Motor neuron (in vitro differentiated cells): Measurements from ENCODE around the gene ARHGEF25. TPM values are rescaled to one million over a fixed set of nuclear protein-coding genes. Genes with fewer than 3 reads are reported as not detected.
"Not testable (repeated sequence)": the region's sequence is repeated elsewhere in the genome, so short reads cannot be mapped to it uniquely, and the experiment has no call there.

Experiments used
- ATAC-seq, 8 experiments: fragments of 200-7000 bp; cut with Tn5 transposase; replicated peaks in 6 of 8; 2 replicates each; pipeline ENCODE4 v1.8.0; 2021; ENCODE audit warnings: mild to moderate bottlenecking in 8 of 8, moderate library complexity in 8 of 8
- H3K27ac ChIP-seq, 2 donors: fragments of 250-450 bp; sonication (Bioruptor Pico); 2 replicates each; pipeline ENCODE4 v1.9.0; 2021; ENCODE audit warnings: antibody characterized with exemption in 2 of 2, mild to moderate bottlenecking in 2 of 2, moderate library complexity in 1 of 2
- H3K4me1 ChIP-seq, 2 donors: fragments of 250-450 bp; sonication (Bioruptor Pico); replicated peaks in 1 of 2; 2 replicates each; pipeline ENCODE4 v1.6.1; 2021; ENCODE audit warnings: antibody characterized with exemption in 2 of 2, mild to moderate bottlenecking in 2 of 2, moderate library complexity in 1 of 2
- H3K4me3 ChIP-seq, 5 donors: fragments of 250-450 bp; sonication (Bioruptor Pico); 2 replicates each; pipeline ENCODE4 v1.9.0; 2021; ENCODE audit warnings: antibody characterized with exemption in 5 of 5, mild to moderate bottlenecking in 5 of 5, moderate library complexity in 4 of 5
- WGBS, 10 experiments: fragments of 450-650 bp; shearing (Covaris generic); methylation state at CpG; one replicate each; pipeline ENCODE4 v1.0.0; 2022; 5-methylcytosine and 5-hydroxymethylcytosine counted together
- in situ Hi-C, 9 experiments: fragments of 400-800 bp; cut with MboI; loops; one replicate each; pipeline ENCODE4 v1.15.0; 2021; ENCODE audit warnings: low sequenced_read_pairs in 9 of 9, low pct_unique_long_range_greater_than_20kb in 2 of 9; ENCODE audit not compliant: unreplicated experiment in 9 of 9
- total RNA-seq, 8 experiments: library from RNA; unstranded; fragments of 300-600 nt; gene quantifications; 2 replicates each; pipeline versions ENCODE4 v1.2.3 to v1.2.4, GENCODE V29; 2022

The ARHGEF25 gene
- total RNA-seq, 8 experiments from 2014 or later = 16.1 to 28.5 (median 17.9) TPM

DNA sequence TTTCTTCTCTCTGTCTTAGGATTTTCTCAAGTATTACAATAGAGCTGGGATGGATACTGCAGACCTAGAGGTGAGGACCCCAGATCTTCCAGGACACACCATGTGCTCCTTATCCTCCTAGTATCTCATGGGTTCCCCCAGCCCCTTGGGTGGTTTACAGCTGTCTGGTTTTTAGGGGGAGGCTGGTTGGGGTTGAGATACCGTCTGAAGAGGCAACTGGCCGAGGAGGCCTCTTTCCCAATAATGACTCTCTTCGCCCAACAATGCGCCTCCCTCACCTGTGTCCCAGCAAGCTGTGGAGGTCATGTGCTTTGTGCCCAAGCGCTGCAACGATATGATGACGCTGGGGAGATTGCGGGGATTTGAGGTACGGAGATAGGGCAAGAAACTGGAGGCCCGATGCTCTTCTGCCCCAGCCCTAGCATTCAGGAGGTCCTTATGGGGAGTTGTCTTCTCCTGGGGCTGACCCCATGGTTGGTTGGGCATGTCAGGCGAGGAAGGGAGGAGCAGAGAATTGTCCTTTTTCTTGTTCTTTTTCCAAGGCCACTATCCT is 3.8 kb downstream of the ARHGEF25 start:
- ATAC-seq = no peak
- Histone ChIP-seq H3K27ac (no peak overlapping the region), H3K4me1 (peaks cover 22 to 25% of the 10 kb centered on the region in 2 donors), H3K4me3 (no peak overlapping the region)
- 85 to 100% (median 90%) methylated on average over 1 to 7 of the region's 11 CpGs; no CpG with 5 or more reads in 6 of the 10 experiments for WGBS, 10 experiments
- in situ Hi-C loops = no loop called here

DNA sequence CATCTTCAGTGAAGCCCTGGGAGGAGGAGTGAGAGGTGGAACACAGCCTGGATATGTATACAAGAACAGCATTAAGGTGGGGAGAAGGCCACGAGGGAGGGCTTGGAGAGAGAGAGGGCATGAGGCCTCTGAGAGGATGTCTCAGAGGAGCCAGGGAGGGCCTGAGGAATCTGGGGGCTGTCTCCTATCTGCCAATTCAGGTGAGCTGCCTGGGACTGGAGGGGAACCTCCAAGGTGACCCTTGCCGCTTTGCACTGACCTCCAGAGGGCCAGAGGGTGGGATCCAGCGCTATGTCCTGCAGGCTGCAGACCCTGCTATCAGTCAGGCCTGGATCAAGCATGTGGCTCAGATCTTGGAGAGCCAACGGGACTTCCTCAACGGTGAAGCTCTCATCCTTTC is 4.4 kb downstream of the ARHGEF25 start:
- no peak overlapping the region for H3K4me3 ChIP-seq
- in situ Hi-C loops = no loop called here
- peaks cover 16 to 19% of the 10 kb centered on the region in 2 donors for H3K4me1 ChIP-seq
- ATAC-seq = no peak
- H3K27ac ChIP-seq = no peak overlapping the region
- 58 to 100% (median 96%) methylated on average over 1 to 4 of the region's 5 CpGs; no CpG with 5 or more reads in 6 of the 10 experiments for WGBS, 10 experiments

DNA sequence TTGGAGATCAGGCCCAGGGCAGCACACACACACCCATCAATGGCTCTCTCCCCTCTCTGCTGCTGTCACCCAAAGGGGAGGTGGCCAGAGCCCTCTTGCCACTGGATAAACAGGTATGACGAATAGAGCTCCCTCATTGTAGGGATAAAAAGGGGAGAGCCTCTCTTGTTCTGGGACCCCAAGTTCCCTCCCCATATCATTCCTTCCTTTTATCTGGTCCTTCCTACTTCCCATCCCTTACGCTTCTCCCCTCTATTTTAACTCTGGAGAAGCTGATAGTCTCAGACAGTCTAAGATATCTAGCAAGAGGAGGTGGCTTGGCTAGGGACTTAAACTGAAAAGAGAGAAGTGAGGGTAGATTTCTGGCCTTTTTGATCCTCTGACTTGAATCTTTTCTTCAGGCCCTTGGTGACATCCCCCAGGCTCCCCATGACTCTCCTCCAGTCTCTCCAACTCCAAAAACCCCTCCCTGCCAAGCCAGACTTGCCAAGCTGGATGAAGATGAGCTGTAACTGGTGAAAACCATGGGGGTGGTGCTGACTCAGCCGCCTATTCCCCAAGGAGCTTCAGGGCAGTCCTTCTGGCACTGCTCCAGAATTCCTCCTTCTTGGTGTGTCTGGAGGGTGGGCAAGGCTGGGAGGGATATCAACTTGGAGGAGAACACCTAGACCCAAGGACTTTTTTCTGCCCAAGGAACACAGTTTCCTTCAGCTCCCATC is 5.3 kb downstream of the ARHGEF25 start:
- ATAC-seq = peak in 1 of 8 experiments; percentile 7
- H3K27ac ChIP-seq = no peak overlapping the region
- peaks cover 12 to 22% of the 10 kb centered on the region in 2 donors for H3K4me1 ChIP-seq
- WGBS, 10 experiments = 58 to 100% (median 96%) methylated on average over 1 to 2 of the region's 3 CpGs; no CpG with 5 or more reads in 4 of the 10 experiments
- in situ Hi-C loops = no loop called here
- no peak overlapping the region for H3K4me3 ChIP-seq

DNA sequence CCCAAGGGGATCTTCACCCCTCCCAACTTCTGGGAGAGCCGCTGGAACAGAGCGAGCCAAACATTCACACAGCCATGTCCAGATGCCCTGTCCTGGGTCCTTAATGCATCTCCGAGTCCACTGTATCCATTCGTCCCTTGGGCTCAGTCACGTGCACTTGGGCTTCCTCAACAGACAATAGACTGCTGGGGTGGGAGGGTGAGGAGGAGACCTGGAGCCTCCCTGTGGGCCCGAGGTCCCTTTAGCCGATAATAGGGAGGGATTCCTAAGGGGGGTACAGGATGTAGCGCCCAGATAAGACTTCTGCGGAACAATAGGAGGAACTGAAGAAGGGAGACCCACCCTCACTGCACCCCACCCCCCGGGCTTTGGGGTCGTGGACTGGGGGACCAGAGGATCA is 6.7 kb downstream of the ARHGEF25 start:
- Histone ChIP-seq H3K4me3 (no peak overlapping the region), H3K27ac (no peak overlapping the region), H3K4me1 (peaks cover 0 to 15% of the 10 kb centered on the region in 2 donors)
- no peak for ATAC-seq
- WGBS, 10 experiments = 37 to 76% (median 47%) methylated on average over 2 to 5 of the region's 11 CpGs; no CpG with 5 or more reads in 7 of the 10 experiments
- in situ Hi-C loops = no loop called here

DNA sequence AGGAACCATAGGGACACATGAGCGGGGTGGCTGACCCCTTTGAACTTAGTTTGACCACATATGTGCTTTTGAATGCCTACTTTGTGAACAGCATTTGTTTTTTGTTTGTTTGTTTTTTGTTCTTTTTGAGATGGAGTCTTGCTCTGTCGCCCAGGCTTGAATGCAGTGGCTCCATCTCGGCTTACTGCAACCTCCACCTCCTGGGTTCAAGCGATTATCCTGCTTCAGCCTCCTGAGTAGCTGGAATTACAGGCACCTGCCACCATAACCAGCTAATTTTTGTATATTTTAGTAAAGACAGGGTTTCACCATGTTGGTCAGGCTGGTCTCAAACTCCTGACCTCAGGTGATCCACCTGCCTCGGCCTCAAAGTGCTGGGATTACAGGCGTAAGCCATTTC is 7.2 kb downstream of the ARHGEF25 start:
- H3K4me3 ChIP-seq, in situ Hi-C loops, ATAC-seq, H3K27ac ChIP-seq: not testable (repeated sequence)
- peaks cover 0 to 15% of the 10 kb centered on the region in 2 donors for H3K4me1 ChIP-seq
- WGBS, 10 experiments = 72 to 100% (median 89%) methylated on average over 1 to 6 of the region's 6 CpGs; no CpG with 5 or more reads in 3 of the 10 experiments

DNA sequence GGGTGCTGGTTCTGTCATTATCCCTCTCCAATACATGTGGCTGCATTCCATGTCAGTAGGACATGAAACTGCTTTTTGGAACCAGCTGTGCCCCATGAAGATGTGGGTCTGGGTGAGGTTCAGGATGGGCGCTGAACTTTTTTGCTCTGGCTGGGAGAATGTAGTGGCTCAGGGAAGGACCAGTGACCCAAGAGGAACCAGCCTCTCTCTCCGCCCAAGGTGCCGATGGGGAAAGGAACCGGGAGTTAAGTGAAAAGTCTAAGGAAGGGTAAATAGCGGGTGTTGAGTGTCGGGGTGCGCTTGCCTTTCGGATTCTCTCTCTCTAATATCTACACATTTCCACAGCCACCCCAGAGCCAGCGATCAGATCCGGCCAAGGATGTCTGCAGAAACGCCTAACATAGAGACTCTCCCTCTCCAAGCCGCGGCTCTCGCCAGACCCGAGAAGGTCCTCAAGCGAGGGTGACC is 7.8 kb downstream of the ARHGEF25 start:
- Histone ChIP-seq H3K4me1 (peaks cover 0 to 15% of the 10 kb centered on the region in 2 donors), H3K4me3 (no peak overlapping the region), H3K27ac (no peak overlapping the region)
- no peak for ATAC-seq
- 38 to 97% (median 65%) methylated on average over 2 to 16 of the region's 16 CpGs; no CpG with 5 or more reads in 5 of the 10 experiments for WGBS, 10 experiments
- in situ Hi-C loops = no loop called here

DNA sequence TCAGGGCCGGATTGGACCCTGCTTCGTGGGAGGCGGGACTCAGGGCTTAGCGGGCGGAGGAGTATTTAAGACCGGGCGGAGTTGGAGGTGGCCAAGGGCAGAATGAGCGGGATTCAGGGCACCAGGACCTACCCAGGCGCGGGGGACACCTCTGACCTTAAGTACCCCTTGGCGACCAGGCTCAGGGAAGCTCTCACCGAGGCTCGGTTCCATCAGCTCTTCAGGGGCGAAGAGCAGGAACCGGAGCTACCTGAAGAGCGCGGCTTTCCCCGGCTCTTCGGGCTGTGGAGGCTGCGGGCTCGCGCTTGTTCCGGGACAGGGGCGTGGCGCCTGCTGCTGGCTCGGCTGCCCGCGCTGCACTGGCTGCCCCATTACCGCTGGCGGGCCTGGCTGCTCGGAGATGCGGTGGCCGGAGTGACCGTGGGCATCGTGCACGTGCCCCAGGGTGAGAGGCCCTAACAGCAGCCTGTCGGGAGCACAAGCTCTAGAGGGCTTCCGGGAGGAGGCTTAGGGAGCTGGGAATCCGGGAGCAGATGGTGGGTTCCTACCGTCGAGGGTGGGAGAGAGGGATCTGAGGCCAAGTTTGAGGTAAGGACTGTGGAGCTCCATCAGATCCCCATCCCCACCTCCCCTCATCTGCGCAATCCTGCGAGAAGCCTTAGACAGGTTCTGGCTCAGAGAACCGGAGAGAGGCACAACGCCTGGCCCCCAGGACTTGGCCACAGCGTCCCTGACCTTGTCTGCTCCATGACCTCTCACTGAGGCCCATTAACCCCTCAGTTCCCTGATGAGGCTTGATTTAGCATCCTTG is 8.4 kb downstream of the ARHGEF25 start:
- peak in 3 of 8 experiments; percentile 8 to 25 (median 20) for ATAC-seq
- in situ Hi-C loops = no loop called here

DNA sequence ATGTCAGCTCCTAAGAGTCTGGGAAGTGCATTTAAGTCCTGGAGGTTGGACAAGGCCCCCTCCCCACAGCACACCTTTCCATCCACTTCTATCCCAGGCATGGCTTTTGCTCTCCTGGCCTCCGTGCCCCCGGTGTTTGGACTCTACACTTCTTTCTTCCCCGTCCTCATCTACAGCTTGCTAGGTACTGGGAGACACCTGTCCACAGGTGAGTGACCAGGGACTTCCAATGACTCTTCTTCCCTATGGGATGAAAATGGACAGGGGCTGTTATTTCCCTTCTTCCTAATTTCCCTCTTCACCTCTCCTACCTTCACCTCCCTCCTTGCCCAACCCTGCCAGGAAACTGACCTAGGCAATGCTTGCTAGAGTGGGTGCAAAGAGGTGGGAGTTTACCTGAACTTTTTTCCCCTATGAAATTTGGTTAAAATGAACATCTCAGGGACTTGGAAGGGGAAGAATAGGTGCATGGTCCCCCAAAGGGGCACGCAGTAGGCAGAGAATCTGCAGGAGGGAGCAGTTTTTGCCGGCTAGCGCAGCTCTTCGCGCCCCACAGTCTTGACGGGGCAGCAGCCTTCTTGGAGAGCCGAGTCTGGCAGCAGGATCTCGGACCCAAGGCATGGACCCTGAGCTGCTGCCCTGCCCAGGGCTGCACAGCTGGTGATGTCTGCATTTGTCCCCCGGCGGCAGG is 9.2 kb downstream of the ARHGEF25 start:
- WGBS, 10 experiments = 20 to 80% (median 37%) methylated on average over 1 to 8 of the region's 13 CpGs; no CpG with 5 or more reads in 3 of the 10 experiments
- no peak for ATAC-seq
- in situ Hi-C loops = no loop called here
- H3K4me3 ChIP-seq = no peak overlapping the region
- no peak overlapping the region for H3K27ac ChIP-seq
- peaks cover 0 to 15% of the 10 kb centered on the region in 2 donors for H3K4me1 ChIP-seq

More for the DNA sequence above, 8.4 kb downstream of the ARHGEF25 start:
- peaks cover 0 to 15% of the 10 kb centered on the region in 2 donors for H3K4me1 ChIP-seq
- 34 to 74% (median 40%) methylated on average over 3 to 4 of the region's 46 CpGs; no CpG with 5 or more reads in 7 of the 10 experiments for WGBS, 10 experiments
- no peak overlapping the region for H3K27ac ChIP-seq
- H3K4me3 ChIP-seq = no peak overlapping the region

DNA sequence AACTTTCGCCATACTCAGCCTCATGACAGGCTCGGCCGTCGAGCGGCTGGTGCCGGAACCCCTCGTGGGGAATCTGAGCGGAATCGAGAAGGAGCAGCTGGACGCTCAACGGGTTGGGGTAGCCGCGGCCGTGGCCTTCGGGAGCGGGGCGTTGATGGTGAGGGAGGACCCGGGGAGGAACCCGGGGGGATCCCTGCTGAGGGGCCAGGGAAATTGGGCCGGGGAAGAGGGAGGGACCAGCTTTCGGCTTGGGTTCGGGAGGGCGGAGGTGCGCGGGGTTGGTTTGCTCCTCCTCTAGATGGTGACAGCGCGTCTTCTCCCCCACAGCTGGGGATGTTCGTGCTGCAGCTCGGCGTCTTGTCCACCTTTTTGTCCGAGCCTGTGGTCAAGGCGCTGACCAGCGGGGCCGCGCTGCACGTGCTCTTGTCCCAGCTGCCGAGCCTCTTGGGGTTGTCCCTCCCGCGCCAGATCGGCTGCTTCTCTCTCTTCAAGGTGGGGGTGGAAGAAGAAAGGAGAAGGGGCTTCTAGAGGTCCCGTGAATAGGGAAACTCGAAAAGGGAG is 9.8 kb downstream of the ARHGEF25 start:
- Histone ChIP-seq H3K4me1 (peaks cover 0 to 15% of the 10 kb centered on the region in 2 donors), H3K4me3 (peak overlapping the region in 3 of 5 donors; percentile 24 to 38 (median 32)), H3K27ac (no peak overlapping the region)
- in situ Hi-C loops = no loop called here
- WGBS, 10 experiments = 0 to 7% (median 2%) methylated on average over 1 to 13 of the region's 42 CpGs; no CpG with 5 or more reads in 6 of the 10 experiments
- ATAC-seq = peak in 7 of 8 experiments; percentile 1 to 45 (median 14)

DNA sequence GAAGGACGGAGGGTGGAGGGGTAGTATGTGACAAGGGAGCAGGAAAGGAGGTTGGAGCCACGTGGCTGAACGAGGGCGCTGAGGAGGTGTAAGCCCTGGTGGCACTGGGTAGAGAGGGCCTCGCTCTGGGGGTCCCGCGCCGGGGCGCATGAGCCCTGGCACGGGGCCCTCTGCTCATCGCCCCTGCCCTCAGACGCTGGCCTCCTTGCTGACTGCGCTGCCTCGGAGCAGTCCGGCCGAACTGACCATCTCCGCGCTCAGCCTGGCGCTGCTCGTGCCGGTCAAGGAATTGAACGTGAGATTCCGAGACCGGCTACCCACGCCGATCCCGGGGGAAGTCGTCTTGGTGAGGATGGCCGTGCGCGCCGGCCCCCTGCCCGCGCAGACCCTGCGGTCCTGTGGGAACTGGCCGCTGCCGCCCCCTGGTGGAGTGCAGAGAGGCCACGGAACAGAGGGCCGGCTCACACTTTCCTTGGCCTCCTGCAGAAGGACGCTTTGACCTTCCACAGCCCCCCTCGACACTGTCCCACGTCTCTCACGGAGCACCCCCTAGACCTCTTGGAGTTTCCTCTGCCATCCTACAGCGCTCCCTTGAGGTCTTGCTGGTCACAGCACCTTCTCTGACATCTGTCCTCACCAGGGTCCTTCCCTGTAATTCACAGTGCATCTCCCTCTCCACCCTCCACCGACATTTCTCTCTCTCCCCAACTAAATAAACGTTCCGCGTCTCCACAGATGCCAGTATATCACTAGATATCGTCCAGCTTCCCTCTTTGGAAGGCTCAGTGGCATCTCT is 10.5 kb downstream of the ARHGEF25 start:
- peak; percentile 88 to 96 (median 91) for ATAC-seq
- in situ Hi-C loops = no loop called here
- WGBS, 10 experiments = 0 to 3% (median 1%) methylated on average over 2 to 14 of the region's 49 CpGs; no CpG with 5 or more reads in 6 of the 10 experiments
- H3K4me1 ChIP-seq = peaks cover 0 to 15% of the 10 kb centered on the region in 2 donors
- peak overlapping the region; percentile 14 to 38 (median 24) for H3K4me3 ChIP-seq
- no peak overlapping the region for H3K27ac ChIP-seq

DNA sequence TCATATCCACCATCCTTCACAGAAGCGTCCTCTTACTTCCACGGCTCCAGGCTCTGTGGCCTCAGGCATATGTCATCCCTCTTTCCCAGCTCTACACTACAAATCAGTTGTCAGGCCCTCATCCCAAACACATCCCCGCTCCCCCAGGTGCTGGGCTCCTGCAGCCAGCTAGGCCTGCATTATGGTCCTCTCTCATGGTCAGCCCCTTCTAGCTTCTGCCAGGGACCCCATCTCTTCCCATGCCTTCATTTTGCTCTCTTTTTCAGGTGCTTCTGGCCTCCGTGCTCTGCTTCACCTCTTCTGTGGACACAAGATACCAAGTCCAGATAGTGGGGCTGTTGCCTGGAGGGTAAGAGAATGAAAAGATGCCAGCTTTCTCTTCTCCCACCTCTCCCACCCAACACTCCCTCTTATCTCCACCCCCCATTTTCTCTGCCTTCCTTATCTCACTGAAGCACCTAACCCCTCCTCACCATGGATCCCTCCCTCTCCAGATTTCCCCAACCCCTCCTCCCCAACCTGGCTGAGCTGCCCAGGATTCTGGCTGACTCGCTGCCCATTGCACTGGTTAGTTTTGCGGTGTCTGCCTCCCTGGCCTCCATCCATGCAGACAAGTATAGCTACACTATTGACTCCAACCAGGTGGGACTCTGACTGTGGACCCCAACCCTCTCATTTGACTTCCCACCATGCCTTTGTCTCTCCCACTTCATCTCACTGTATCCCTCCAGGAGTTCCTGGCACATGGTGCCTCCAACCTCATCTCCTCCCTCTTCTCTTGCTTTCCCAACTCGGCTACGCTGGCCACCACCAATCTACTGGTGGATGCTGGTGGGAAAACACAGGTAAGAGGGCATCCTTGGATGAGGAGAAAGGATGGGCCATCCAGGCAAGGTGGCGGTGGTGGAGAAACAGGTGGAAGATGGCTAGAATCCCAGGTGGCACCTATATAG is 11.3 kb downstream of the ARHGEF25 start:
- peaks cover 0 to 15% of the 10 kb centered on the region in 2 donors for H3K4me1 ChIP-seq
- WGBS, 10 experiments = 20 to 100% (median 92%) methylated on average over 1 to 6 of the region's 9 CpGs; no CpG with 5 or more reads in 2 of the 10 experiments
- peak in 1 of 8 experiments; percentile 2 for ATAC-seq
- in situ Hi-C loops = no loop called here
- H3K27ac ChIP-seq = no peak overlapping the region
- H3K4me3 ChIP-seq = no peak overlapping the region
